Activated T-cell treated with anti-CD3 and anti-CD28 coated beads, Interleukin-2, amount 50 U/mL, for 4 hours (primary cell): Measurements from ENCODE around the gene ZNF592. TPM values are rescaled to one million over a fixed set of nuclear protein-coding genes. Genes with fewer than 3 reads are reported as not detected.

Experiments used
- ATAC-seq, 2 donors: fragments of 200-7000 bp; cut with Tn5 transposase; one replicate each; pipeline ENCODE4 v1.10.0; 2021
- DNase-seq: peaks from one replicate; pipeline ENCODE4 v3.0.0-alpha.2; 2020
- H3K27me3 Mint-ChIP-seq: one replicate; pipeline ENCODE4 v1.8.0; 2021; ENCODE audit warnings: low read depth, mixed read lengths
- H3K36me3 Mint-ChIP-seq: one replicate; pipeline ENCODE4 v1.8.0; 2022; ENCODE audit warnings: mixed read lengths; ENCODE audit not compliant: insufficient read depth
- H3K4me1 Mint-ChIP-seq: one replicate; pipeline ENCODE4 v1.8.0; 2021; ENCODE audit warnings: low read depth, mixed read lengths
- H3K4me3 Mint-ChIP-seq: one replicate; pipeline ENCODE4 v1.8.0; 2021; ENCODE audit warnings: mild to moderate bottlenecking, moderate library complexity, mixed read lengths
- H3K9me3 Mint-ChIP-seq: one replicate; pipeline ENCODE4 v1.8.0; 2021; ENCODE audit warnings: mixed read lengths
- total RNA-seq, 3 donors: library from RNA; stranded (reverse); gene quantifications; one replicate each; pipeline ENCODE4 v1.2.1, GENCODE V29; 2021

The ZNF592 gene
- total RNA-seq, 3 donors from 2014 or later: 28.7 to 30.6 (median 30.5) TPM

- peaks cover 38% of the 10 kb centered on the region for H3K36me3 Mint-ChIP-seq
- H3K27me3 Mint-ChIP-seq: no peaks in the 10 kb centered on the region
- no peak overlapping the region for H3K4me3 Mint-ChIP-seq
- no peaks in the 10 kb centered on the region for H3K4me1 Mint-ChIP-seq
- ATAC-seq: no peak
- DNase-seq: no peak
- H3K9me3 Mint-ChIP-seq: no peaks in the 10 kb centered on the region
Measured at GRCh38 chr15:84797801-84798200, 49.4 kb downstream of the ZNF592 start.

- H3K4me3 Mint-ChIP-seq: no peak overlapping the region
- no peaks in the 10 kb centered on the region for H3K9me3 Mint-ChIP-seq
Measured at GRCh38 chr15:84798436-84798946, 50.1 kb downstream of the ZNF592 start.

GRCh38 chr15:84799511-84800187, 51.3 kb downstream of the ZNF592 start:
- Mint-ChIP-seq H3K9me3 (no peaks in the 10 kb centered on the region), H3K36me3 (peaks cover 39% of the 10 kb centered on the region)
- no peak for DNase-seq

More at GRCh38 chr15:84798436-84798946, 50.1 kb downstream of the ZNF592 start:
- no peaks in the 10 kb centered on the region for H3K27me3 Mint-ChIP-seq
- DNase-seq (no peak), ATAC-seq (no peak)
- no peaks in the 10 kb centered on the region for H3K4me1 Mint-ChIP-seq
- H3K36me3 Mint-ChIP-seq: peaks cover 42% of the 10 kb centered on the region

GRCh38 chr15:84800365-84800806, 52.0 kb downstream of the ZNF592 start:
- no peak overlapping the region for H3K4me3 Mint-ChIP-seq
- H3K4me1 Mint-ChIP-seq: no peaks in the 10 kb centered on the region
- peaks cover 40% of the 10 kb centered on the region for H3K36me3 Mint-ChIP-seq
- DNase-seq (no peak), ATAC-seq (no peak)
- H3K27me3 Mint-ChIP-seq: no peaks in the 10 kb centered on the region
- no peaks in the 10 kb centered on the region for H3K9me3 Mint-ChIP-seq

More at GRCh38 chr15:84799511-84800187, 51.3 kb downstream of the ZNF592 start:
- ATAC-seq: no peak
- H3K4me1 Mint-ChIP-seq: no peaks in the 10 kb centered on the region
- no peaks in the 10 kb centered on the region for H3K27me3 Mint-ChIP-seq
- H3K4me3 Mint-ChIP-seq: no peak overlapping the region

GRCh38 chr15:84804005-84804900, 55.9 kb downstream of the ZNF592 start:
- no peaks in the 10 kb centered on the region for H3K4me1 Mint-ChIP-seq
- no peak for ATAC-seq

GRCh38 chr15:84805221-84805620, 56.8 kb downstream of the ZNF592 start:
- Mint-ChIP-seq H3K36me3 (peaks cover 27% of the 10 kb centered on the region), H3K4me1 (no peaks in the 10 kb centered on the region), H3K4me3 (no peak overlapping the region), H3K27me3 (no peaks in the 10 kb centered on the region), H3K9me3 (no peaks in the 10 kb centered on the region)
- no peak for DNase-seq
- ATAC-seq: no peak

More at GRCh38 chr15:84804005-84804900, 55.9 kb downstream of the ZNF592 start:
- no peaks in the 10 kb centered on the region for H3K9me3 Mint-ChIP-seq
- H3K36me3 Mint-ChIP-seq: peaks cover 34% of the 10 kb centered on the region
- no peak for DNase-seq
- H3K27me3 Mint-ChIP-seq: no peaks in the 10 kb centered on the region
- no peak overlapping the region for H3K4me3 Mint-ChIP-seq

GRCh38 chr15:84807228-84807627, 58.8 kb downstream of the ZNF592 start:
- Mint-ChIP-seq H3K4me1 (no peaks in the 10 kb centered on the region), H3K9me3 (no peaks in the 10 kb centered on the region), H3K36me3 (peaks cover 16% of the 10 kb centered on the region), H3K27me3 (no peaks in the 10 kb centered on the region), H3K4me3 (no peak overlapping the region)
- ATAC-seq (no peak), DNase-seq (no peak)

GRCh38 chr15:84810073-84810840, 61.9 kb downstream of the ZNF592 start:
- Mint-ChIP-seq H3K36me3 (peaks cover 4% of the 10 kb centered on the region), H3K4me3 (no peak overlapping the region), H3K4me1 (no peaks in the 10 kb centered on the region), H3K9me3 (no peaks in the 10 kb centered on the region), H3K27me3 (peaks cover 2% of the 10 kb centered on the region)
- no peak for ATAC-seq
- DNase-seq: no peak

- DNase-seq: no peak
- Mint-ChIP-seq H3K9me3 (no peaks in the 10 kb centered on the region), H3K4me3 (no peak overlapping the region), H3K27me3 (peaks cover 3% of the 10 kb centered on the region), H3K4me1 (no peaks in the 10 kb centered on the region), H3K36me3 (peaks cover 2% of the 10 kb centered on the region)
- ATAC-seq: no peak
Measured at GRCh38 chr15:84811151-84811550, 62.8 kb downstream of the ZNF592 start.

- Mint-ChIP-seq H3K9me3 (no peaks in the 10 kb centered on the region), H3K36me3 (no peaks in the 10 kb centered on the region), H3K4me3 (no peak overlapping the region), H3K27me3 (peaks cover 6% of the 10 kb centered on the region), H3K4me1 (peaks cover 4% of the 10 kb centered on the region)
- no peak for DNase-seq
- ATAC-seq: no peak
Measured at GRCh38 chr15:84811828-84812227, 63.4 kb downstream of the ZNF592 start.

GRCh38 chr15:84812842-84813241, 64.5 kb downstream of the ZNF592 start:
- peaks cover 6% of the 10 kb centered on the region for H3K27me3 Mint-ChIP-seq
- no peak for DNase-seq
- H3K36me3 Mint-ChIP-seq: no peaks in the 10 kb centered on the region
- no peak overlapping the region for H3K4me3 Mint-ChIP-seq
- peaks cover 6% of the 10 kb centered on the region for H3K4me1 Mint-ChIP-seq
- ATAC-seq: no peak
- H3K9me3 Mint-ChIP-seq: no peaks in the 10 kb centered on the region

GRCh38 chr15:84813435-84813834, 65.0 kb downstream of the ZNF592 start:
- H3K4me1 Mint-ChIP-seq: peaks cover 10% of the 10 kb centered on the region
- H3K27me3 Mint-ChIP-seq: peaks cover 6% of the 10 kb centered on the region
- no peak overlapping the region for H3K4me3 Mint-ChIP-seq
- H3K9me3 Mint-ChIP-seq: no peaks in the 10 kb centered on the region
- DNase-seq (no peak), ATAC-seq (no peak)
- H3K36me3 Mint-ChIP-seq: no peaks in the 10 kb centered on the region

GRCh38 chr15:84813931-84814330, 65.5 kb downstream of the ZNF592 start:
- Mint-ChIP-seq H3K4me1 (peaks cover 10% of the 10 kb centered on the region), H3K27me3 (peaks cover 6% of the 10 kb centered on the region), H3K4me3 (no peak overlapping the region), H3K9me3 (no peaks in the 10 kb centered on the region), H3K36me3 (no peaks in the 10 kb centered on the region)
- no peak for ATAC-seq
- DNase-seq: no peak

- peaks cover 6% of the 10 kb centered on the region for H3K27me3 Mint-ChIP-seq
- H3K36me3 Mint-ChIP-seq: no peaks in the 10 kb centered on the region
- DNase-seq (no peak), ATAC-seq (no peak)
- H3K4me1 Mint-ChIP-seq: peaks cover 10% of the 10 kb centered on the region
- H3K4me3 Mint-ChIP-seq: no peak overlapping the region
- H3K9me3 Mint-ChIP-seq: no peaks in the 10 kb centered on the region
Measured at GRCh38 chr15:84814916-84815315, 66.5 kb downstream of the ZNF592 start.
